Kidney epithelial cell (primary cell): ENCODE measurements around the gene IL24. TPM values are rescaled to one million over a fixed set of nuclear protein-coding genes. Genes with fewer than 3 reads are reported as not detected.

Experiments used
- DNase-seq: peaks from one replicate; pipeline ENCODE4 v3.0.0-alpha.2; 2010; ENCODE audit warnings: low read depth
- H3K27me3 ChIP-seq: 2 replicates; pipeline ENCODE4 v1.6.0; 2011; ENCODE audit warnings: low read length; ENCODE audit not compliant: control insufficient read depth, insufficient read depth
- H3K36me3 ChIP-seq: 2 replicates; pipeline ENCODE4 v1.5.1; 2011; ENCODE audit warnings: low read length; ENCODE audit not compliant: control insufficient read depth, insufficient read depth
- H3K4me3 ChIP-seq: 2 replicates; pipeline ENCODE4 v1.5.1; 2011; ENCODE audit warnings: low read depth, mild to moderate bottlenecking, control low read depth, low read length
- CTCF ChIP-seq: IDR thresholded peaks from 2 replicates; pipeline ENCODE4 v1.5.1; 2011; ENCODE audit warnings: mild to moderate bottlenecking, moderate library complexity, low read length, control low read depth, inconsistent platforms; ENCODE audit not compliant: insufficient read depth, poor library complexity, severe bottlenecking
- total RNA-seq: library from RNA; depleted of rRNA; stranded (reverse); fragments of >200 nt; gene quantifications from 2 replicates; pipeline ENCODE4 v1.2.3, GENCODE V29; 2015

The IL24 gene
- total RNA-seq, 1 donor from 2014 or later: 0.38 TPM

- no peak for DNase-seq
- Histone ChIP-seq H3K4me3 (no peak overlapping the region), H3K27me3 (no peaks in the 10 kb centered on the region), H3K36me3 (no peaks in the 10 kb centered on the region)
- TF ChIP-seq CTCF: no peak
Measured at GRCh38 chr1:206883160-206883559, 14.1 kb upstream of the IL24 start.

GRCh38 chr1:206883876-206884275, 13.4 kb upstream of the IL24 start:
- no peak for DNase-seq
- Histone ChIP-seq H3K4me3 (no peak overlapping the region), H3K36me3 (no peaks in the 10 kb centered on the region), H3K27me3 (no peaks in the 10 kb centered on the region)
- no peak for TF ChIP-seq CTCF

- TF ChIP-seq CTCF: no peak
- H3K27me3 ChIP-seq: no peaks in the 10 kb centered on the region
- H3K4me3 ChIP-seq: no peak overlapping the region
- H3K36me3 ChIP-seq: no peaks in the 10 kb centered on the region
- DNase-seq: no peak
Measured at GRCh38 chr1:206885341-206886060, 11.7 kb upstream of the IL24 start.

- no peak for TF ChIP-seq CTCF
- Histone ChIP-seq H3K4me3 (no peak overlapping the region), H3K27me3 (no peaks in the 10 kb centered on the region), H3K36me3 (no peaks in the 10 kb centered on the region)
- no peak for DNase-seq
Measured at GRCh38 chr1:206886831-206887230, 10.4 kb upstream of the IL24 start.

GRCh38 chr1:206887701-206888100, 9.5 kb upstream of the IL24 start:
- H3K27me3 ChIP-seq: no peaks in the 10 kb centered on the region
- DNase-seq: no peak
- no peak for TF ChIP-seq CTCF
- H3K4me3 ChIP-seq: no peak overlapping the region
- H3K36me3 ChIP-seq: no peaks in the 10 kb centered on the region
